GM06990 (cell line): ENCODE data around the gene BAMBI.

Experiments used
- DNase-seq: peaks from one replicate; pipeline ENCODE4 v3.0.0-alpha.2; 2011; ENCODE audit not compliant: insufficient read length; ENCODE audit errors: extremely low read depth
- H3K27me3 ChIP-seq: replicated peaks from 2 replicates; pipeline ENCODE4 v1.6.0; 2011; ENCODE audit warnings: low read length; ENCODE audit not compliant: control insufficient read depth, insufficient read depth
- H3K36me3 ChIP-seq: 2 replicates; pipeline ENCODE4 v1.5.1; 2011; ENCODE audit warnings: low read length; ENCODE audit not compliant: control insufficient read depth, insufficient read depth
- H3K4me3 ChIP-seq: replicated peaks from 2 replicates; pipeline ENCODE4 v1.5.1; 2011; ENCODE audit warnings: low read depth, mild to moderate bottlenecking, control low read depth, low read length
- CTCF ChIP-seq: IDR thresholded peaks from 2 replicates; pipeline ENCODE4 v1.5.1; 2011; ENCODE audit warnings: low read length, control low read depth, mild to moderate bottlenecking, inconsistent platforms; ENCODE audit not compliant: insufficient read depth, poor library complexity, severe bottlenecking

Gene BAMBI

GRCh38 chr10:28705472-28705871 is 28.2 kb downstream of the BAMBI start:
- Histone ChIP-seq H3K27me3 (no peaks in the 10 kb centered on the region), H3K4me3 (no peak overlapping the region), H3K36me3 (no peaks in the 10 kb centered on the region)
- no peak for TF ChIP-seq CTCF
- no peak for DNase-seq

GRCh38 chr10:28709001-28709710 is 31.8 kb downstream of the BAMBI start:
- no peaks in the 10 kb centered on the region; the same call in 1 of the 2 replicates for H3K27me3 ChIP-seq
- TF ChIP-seq CTCF: no peak
- H3K36me3 ChIP-seq: no peaks in the 10 kb centered on the region
- H3K4me3 ChIP-seq: no peak overlapping the region
- no peak for DNase-seq

- no peak overlapping the region for H3K4me3 ChIP-seq
- no peaks in the 10 kb centered on the region; the same call in 1 of the 2 replicates for H3K27me3 ChIP-seq
- H3K36me3 ChIP-seq: no peaks in the 10 kb centered on the region
- no peak for DNase-seq
- TF ChIP-seq CTCF: no peak
These were observed 33.0 kb downstream of the BAMBI start for GRCh38 chr10:28710202-28710886.

GRCh38 chr10:28711041-28711440 is 33.7 kb downstream of the BAMBI start:
- Histone ChIP-seq H3K4me3 (no peak overlapping the region), H3K36me3 (no peaks in the 10 kb centered on the region), H3K27me3 (no peaks in the 10 kb centered on the region; the same call in 1 of the 2 replicates)
- no peak for DNase-seq
- TF ChIP-seq CTCF: no peak

- no peak for DNase-seq
- no peaks in the 10 kb centered on the region; the same call in 1 of the 2 replicates for H3K27me3 ChIP-seq
- H3K36me3 ChIP-seq: no peaks in the 10 kb centered on the region
- TF ChIP-seq CTCF: no peak
- H3K4me3 ChIP-seq: no peak overlapping the region
These were observed 34.5 kb downstream of the BAMBI start for GRCh38 chr10:28711776-28712175.
